Nephron (organoid): ENCODE data around the gene PSMA7.

Experiments
- H3K27ac Mint-ChIP-seq, 3 experiments: 2 replicates each; pipeline ENCODE4 v1.8.0; 2020; ENCODE audit warnings: mixed read lengths in 3 of 3, mild to moderate bottlenecking in 2 of 3, moderate library complexity in 1 of 3
- H3K27me3 Mint-ChIP-seq: 2 replicates; pipeline ENCODE4 v1.8.0; 2021; ENCODE audit warnings: low read depth, mild to moderate bottlenecking, moderate library complexity, mixed read lengths
- H3K36me3 Mint-ChIP-seq: 2 replicates; pipeline ENCODE4 v1.8.0; 2020; ENCODE audit warnings: low read depth, mixed read lengths
- H3K4me1 Mint-ChIP-seq: 2 replicates; pipeline ENCODE4 v1.8.0; 2020; ENCODE audit warnings: mixed read lengths
- H3K4me3 Mint-ChIP-seq, 3 experiments: 2 replicates each; pipeline ENCODE4 v1.8.0; 2020; ENCODE audit warnings: mild to moderate bottlenecking in 3 of 3, mixed read lengths in 3 of 3, moderate library complexity in 2 of 3
- H3K9me3 Mint-ChIP-seq: 2 replicates; pipeline ENCODE4 v1.8.0; 2020; ENCODE audit warnings: mixed read lengths
- CTCF ChIP-seq, 3 experiments: fragments of 200-600 bp; sonication (generic); IDR thresholded peaks; one replicate each; pipeline ENCODE4 v1.5.0; 2021; ENCODE audit warnings: antibody characterized with exemption in 3 of 3; ENCODE audit not compliant: unreplicated experiment in 3 of 3

The PSMA7 gene

DNA sequence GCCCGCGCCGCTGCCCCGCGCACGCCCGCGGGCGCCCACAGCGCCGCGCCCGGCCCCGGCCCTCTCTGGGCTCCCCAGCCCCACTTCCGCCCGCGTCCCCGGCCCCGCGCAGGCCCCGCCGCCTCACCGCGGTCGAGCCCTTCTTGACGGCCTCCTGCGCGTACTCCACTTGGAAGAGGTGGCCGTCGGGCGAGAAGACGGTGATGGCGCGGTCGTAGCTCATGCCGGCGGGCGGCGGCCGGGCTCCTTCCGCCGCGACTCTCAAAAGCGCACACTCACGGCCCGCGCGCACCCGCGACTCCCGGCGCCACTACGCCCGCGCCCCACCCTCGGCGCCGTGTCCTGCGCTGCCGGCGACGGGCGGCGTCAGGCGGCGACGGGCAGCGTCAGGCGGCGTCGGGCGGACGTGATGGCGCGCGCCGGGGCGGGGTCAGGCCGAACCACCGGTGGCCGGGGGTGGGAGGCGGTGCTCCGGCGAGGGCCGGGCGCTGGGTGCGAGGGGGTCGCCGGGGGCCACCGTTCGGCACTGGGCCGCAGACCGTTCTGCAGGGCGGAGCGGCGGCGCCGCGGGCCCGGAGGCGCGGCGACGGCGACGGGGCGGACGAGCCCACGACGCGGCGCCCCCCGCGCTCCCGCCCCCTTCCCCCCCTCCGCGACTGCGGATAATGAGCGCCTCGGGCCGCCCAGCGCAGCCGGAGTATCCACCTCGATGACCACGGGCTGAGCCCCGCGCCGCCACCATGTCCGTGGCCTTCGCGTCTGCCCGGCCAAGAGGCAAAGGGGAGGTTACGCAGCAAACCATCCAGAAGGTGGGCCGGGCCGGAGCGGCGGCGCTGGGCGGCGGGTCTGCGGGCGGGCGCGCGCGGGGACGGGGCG lies at the start of gene PSMA7, which contains the start of gene SS18L1:
TSS of gene PSMA7 (minus strand) at position 314 of the 876 bp plus-strand sequence. CDS start at position 223, 91 bp downstream.
TSS of gene SS18L1 (plus strand) at position 689 of the 876 bp plus-strand sequence. CDS start at position 741, 52 bp downstream.
- Mint-ChIP-seq H3K4me1 (peaks cover 47% of the 10 kb centered on the region), H3K27me3 (peaks cover 3% of the 10 kb centered on the region), H3K36me3 (peaks cover 24% of the 10 kb centered on the region), H3K9me3 (no peaks in the 10 kb centered on the region), H3K4me3 (peak within 1 kb of the TSS; percentile 94 to 99 (median 98)), H3K27ac (peak within 1 kb of the TSS; percentile 96 to 99 (median 96))
- TF ChIP-seq CTCF (IDR thresholded peaks at IDR 0.05; ENCODE audit: unreplicated experiment in 3 of 3) = no peak

DNA sequence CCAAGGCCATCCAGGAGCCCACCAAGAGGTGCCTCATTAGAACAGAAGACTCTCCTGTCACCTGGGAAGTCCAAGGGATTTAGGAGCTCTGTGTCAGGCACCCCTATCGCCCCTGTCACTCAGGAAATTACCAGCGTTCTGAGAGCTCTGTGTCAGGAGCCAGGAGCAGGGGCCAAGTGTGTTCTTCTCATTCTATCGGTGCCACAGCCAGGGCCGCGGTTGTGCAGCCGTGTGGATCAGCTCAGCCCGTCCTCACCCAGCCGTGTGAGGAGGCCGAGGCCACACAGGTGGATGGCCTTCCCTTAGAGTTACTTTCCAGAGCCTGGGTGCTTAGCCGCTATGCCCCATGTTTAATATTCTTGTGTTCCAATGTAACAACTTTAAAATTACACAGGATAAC lies 49.4 kb upstream of the PSMA7 start:
- H3K27ac Mint-ChIP-seq = no peak overlapping the region
- H3K9me3 Mint-ChIP-seq = no peaks in the 10 kb centered on the region
- H3K36me3 Mint-ChIP-seq = peaks cover 16% of the 10 kb centered on the region
- H3K4me3 Mint-ChIP-seq = no peak overlapping the region
- no peaks in the 10 kb centered on the region for H3K27me3 Mint-ChIP-seq
- no peaks in the 10 kb centered on the region for H3K4me1 Mint-ChIP-seq
- TF ChIP-seq CTCF (IDR thresholded peaks at IDR 0.05; ENCODE audit: unreplicated experiment in 3 of 3) = no peak

DNA sequence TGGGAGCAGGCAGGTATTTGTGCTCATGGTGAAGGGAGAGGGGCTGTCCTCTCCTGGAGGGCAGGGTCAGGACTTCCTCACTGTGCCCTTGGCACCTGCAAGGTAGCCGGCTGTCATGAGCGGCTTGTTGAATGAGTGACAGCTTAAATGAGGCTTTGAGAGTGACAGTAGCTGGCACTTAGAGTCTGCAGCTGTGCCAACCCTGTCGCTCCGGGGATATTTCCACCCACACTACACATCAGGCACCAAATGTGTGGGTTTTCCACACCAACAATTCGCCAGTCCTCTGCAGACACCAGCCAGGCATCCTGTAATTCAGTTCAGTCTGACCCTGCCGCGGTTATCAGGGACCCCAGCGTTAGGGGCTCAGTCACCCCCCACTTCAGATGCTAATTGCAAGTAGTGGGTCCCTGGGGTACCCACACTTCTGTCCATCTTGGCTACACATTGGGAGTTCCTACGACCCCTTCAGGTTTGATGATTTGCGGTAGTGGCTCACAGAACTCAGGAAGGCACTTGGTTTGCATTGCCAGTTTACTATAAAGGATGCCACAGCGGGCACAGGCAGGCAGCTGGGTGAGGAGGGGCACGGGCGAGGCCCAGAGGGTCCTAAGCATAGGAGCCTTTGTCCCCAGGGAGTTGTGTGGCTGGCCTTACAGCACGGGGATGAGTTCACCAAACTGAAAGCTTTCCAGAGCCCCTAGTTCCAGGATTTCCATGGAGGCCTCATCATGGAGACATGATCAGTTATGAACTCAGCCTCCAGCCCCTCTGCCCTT lies 48.8 kb upstream of the PSMA7 start:
- Mint-ChIP-seq H3K4me1 (peaks cover 2% of the 10 kb centered on the region), H3K27ac (no peak overlapping the region), H3K4me3 (no peak overlapping the region), H3K9me3 (no peaks in the 10 kb centered on the region), H3K36me3 (peaks cover 16% of the 10 kb centered on the region), H3K27me3 (no peaks in the 10 kb centered on the region)
- no peak for TF ChIP-seq CTCF (IDR thresholded peaks at IDR 0.05; ENCODE audit: unreplicated experiment in 3 of 3)

DNA sequence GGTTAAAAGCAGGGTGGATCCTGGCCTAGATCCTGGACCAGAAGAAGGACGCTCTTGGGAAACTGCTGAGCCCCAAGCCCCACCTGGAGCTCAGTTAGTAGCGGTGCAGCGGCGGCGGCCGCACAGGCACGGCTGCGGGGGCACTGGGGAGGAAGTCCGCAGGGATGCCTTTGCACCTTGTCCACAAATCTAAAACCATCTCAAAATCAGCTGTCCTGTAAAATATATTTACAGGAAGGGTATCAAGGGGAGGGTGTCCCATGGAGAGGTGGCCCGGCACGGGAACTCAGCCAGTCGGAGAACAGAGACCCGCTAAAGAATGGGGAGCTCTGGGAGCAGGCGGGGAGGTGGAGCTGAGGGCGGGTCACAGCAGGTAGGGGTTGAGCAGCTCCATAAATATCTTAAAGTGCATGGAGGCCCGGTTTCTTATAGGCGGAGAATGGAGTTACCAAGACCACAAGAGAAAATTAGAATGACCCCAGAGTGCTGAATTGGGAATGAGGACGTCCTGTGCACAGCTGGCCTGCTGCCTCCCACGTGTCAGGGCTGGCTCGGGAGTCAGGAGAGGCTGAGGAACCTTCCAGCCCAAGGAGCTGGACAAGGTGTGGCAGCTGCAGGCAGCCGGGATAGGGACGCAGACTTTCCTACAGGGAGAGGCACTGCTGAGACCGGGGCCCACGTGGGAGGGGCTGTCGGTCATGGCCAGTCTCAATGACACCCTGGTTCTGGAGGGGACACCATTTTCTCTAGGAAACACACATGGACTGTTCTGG lies 47.6 kb upstream of the PSMA7 start:
- Mint-ChIP-seq H3K4me3 (no peak overlapping the region), H3K27ac (no peak overlapping the region), H3K36me3 (peaks cover 15% of the 10 kb centered on the region), H3K4me1 (peaks cover 6% of the 10 kb centered on the region), H3K27me3 (no peaks in the 10 kb centered on the region), H3K9me3 (no peaks in the 10 kb centered on the region)
- no peak for TF ChIP-seq CTCF (IDR thresholded peaks at IDR 0.05; ENCODE audit: unreplicated experiment in 3 of 3)

DNA sequence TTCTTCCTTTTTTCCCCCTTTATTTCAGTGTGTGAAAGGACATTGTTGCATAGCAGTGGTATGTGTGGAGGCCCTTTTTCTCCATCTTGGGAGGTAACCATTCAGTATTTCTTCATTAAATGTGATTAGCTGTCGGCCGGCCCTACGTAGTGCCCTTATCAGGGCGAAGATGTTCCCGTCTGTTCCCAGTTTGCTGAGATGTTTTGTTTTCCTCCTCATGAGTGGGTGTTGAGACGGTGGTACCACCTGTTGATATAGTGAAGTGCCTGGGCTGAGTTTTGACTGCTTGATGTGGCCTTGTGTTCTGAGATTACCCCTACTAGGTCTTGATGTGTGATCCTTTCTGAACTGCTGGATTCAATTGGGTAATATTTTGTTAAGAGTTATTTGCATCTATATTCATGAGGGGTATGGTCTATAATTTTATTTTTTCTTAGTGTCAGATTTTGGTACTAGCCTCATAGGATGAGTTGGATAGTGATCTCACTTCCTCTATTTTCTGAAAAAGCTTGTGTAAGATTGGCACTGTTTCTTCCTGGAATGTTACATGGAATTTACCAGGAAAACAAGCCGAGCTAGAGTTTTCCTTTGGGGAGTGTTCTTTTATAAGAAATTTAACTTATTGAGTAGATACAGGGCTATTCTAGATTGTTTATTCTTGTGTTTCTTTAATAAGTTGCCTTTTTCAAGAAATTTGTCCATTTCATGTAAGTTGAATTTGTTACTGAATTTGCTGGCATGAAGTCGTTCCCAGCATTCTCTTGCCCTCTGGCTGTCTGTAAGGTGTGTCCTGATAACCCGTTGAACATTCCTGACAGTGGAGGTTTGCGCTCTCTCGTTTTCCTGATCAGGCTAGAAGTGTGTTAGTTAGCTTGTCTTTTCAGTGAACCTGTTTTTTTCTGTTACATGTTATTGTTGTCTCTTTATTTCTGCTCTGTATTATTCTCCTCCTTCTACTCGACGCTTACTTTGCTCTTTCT lies 44.0 kb upstream of the PSMA7 start:
- TF ChIP-seq CTCF (IDR thresholded peaks at IDR 0.05; ENCODE audit: unreplicated experiment in 3 of 3) = no peak
- peak overlapping the region; percentile 36 to 77 (median 62) for H3K4me3 Mint-ChIP-seq

More for the DNA sequence above, 44.0 kb upstream of the PSMA7 start:
- peaks cover 11% of the 10 kb centered on the region for H3K4me1 Mint-ChIP-seq
- peaks cover 10% of the 10 kb centered on the region for H3K36me3 Mint-ChIP-seq
- no peak overlapping the region for H3K27ac Mint-ChIP-seq
- no peaks in the 10 kb centered on the region for H3K27me3 Mint-ChIP-seq
- no peaks in the 10 kb centered on the region for H3K9me3 Mint-ChIP-seq
